ENCODE measurements around the gene MYLK4. TPM values are rescaled to one million over a fixed set of nuclear protein-coding genes. Genes with fewer than 3 reads are reported as not detected.

MYLK4 gene
- total RNA-seq, 2 experiments from 2014 or later: 0.10 to 0.21 TPM

DNA sequence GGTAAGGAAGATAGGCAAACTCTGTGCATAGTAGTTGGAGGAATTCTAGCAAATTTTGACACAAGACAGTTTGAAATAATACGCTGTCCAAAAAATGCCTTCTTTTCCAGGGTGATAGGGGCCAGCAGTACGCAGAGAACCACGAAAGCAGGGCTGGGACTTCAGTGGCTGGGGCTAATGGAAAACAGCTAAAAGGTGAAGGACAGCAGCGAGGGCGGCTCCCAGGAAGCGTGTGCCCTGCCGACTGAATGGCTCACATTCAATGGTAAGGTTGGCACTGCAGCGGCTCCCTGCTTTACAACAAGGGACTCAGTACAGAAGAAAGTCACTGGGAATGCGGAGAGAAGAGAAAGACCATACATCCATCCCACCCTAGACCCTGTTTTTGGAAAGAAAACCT lies 131.1 kb downstream of the MYLK4 start:
- peaks cover 12% of the 10 kb centered on the region for H3K27me3 Mint-ChIP-seq
- no peaks in the 10 kb centered on the region for H3K9me3 Mint-ChIP-seq
- no peaks in the 10 kb centered on the region for H3K4me1 Mint-ChIP-seq
- DNase-seq: no peak
- no peaks in the 10 kb centered on the region for H3K36me3 Mint-ChIP-seq
- no peak overlapping the region for H3K27ac Mint-ChIP-seq
- no peak overlapping the region for H3K4me3 Mint-ChIP-seq

DNA sequence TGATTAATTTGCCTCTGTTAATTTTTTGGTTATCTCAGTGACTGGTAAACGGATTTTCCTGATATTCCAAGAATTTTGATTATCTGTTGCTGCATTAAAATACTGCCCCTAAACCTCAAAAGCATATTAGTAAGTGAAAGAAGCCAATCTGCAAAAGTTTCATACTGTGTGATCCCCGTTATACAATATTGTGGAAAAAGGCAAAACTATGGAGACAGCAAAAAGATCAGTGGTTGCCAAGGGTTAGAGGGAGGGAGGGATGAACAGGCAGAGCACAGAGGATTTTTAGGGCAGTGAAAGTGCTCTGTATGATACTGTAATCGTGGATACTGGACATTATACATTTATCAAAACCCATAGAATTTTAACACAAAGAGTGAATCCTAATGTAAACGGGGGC lies 133.0 kb downstream of the MYLK4 start:
- H3K27ac Mint-ChIP-seq: no peak overlapping the region
- no peak for DNase-seq
- no peaks in the 10 kb centered on the region for H3K4me1 Mint-ChIP-seq
- H3K4me3 Mint-ChIP-seq: no peak overlapping the region
- H3K36me3 Mint-ChIP-seq: no peaks in the 10 kb centered on the region
- peaks cover 16% of the 10 kb centered on the region for H3K27me3 Mint-ChIP-seq
- no peaks in the 10 kb centered on the region for H3K9me3 Mint-ChIP-seq

DNA sequence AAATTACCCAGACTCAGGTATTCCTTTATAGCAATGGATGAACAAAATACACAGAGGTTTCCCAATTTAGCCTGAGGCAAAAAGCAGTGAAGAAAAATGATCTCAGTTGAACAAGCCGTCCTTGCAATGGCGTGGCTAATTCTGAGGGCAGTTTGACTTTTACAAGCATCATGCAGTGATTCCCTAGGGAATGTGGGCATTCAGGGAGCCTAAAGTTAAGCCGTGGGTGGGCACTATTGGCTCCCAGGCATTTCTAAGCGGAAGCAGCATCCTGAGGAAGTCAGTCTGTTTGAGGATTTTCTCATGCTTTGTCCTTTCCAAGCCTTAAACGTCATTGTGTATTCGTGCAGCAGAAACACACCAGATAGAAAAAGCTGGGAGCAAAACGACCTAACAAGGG lies 133.9 kb downstream of the MYLK4 start:
- no peaks in the 10 kb centered on the region for H3K4me1 Mint-ChIP-seq
- no peaks in the 10 kb centered on the region for H3K36me3 Mint-ChIP-seq
- H3K9me3 Mint-ChIP-seq: no peaks in the 10 kb centered on the region
- no peak overlapping the region for H3K27ac Mint-ChIP-seq
- DNase-seq: no peak
- no peak overlapping the region for H3K4me3 Mint-ChIP-seq
- peaks cover 18% of the 10 kb centered on the region for H3K27me3 Mint-ChIP-seq

DNA sequence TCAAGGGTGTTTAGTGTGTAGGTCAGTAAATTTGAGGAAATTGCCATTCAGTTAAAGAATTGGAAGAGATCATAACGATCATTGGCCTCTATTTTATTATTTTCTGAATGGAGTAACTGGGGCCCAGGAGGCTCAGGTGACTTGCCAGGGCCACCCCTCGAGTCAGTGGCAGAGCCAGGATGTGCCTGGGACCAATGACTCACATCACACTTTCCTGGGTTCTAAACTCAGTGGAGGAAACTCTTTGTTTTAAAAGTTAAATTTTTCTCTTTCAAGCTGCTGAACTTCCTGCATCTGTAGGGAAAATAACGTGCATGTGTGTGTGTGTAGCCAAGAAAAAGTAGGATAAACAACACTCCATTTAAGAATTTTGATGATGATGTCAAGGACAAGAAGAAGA lies 135.5 kb downstream of the MYLK4 start:
- peaks cover 18% of the 10 kb centered on the region for H3K27me3 Mint-ChIP-seq
- no peak overlapping the region for H3K4me3 Mint-ChIP-seq
- no peak overlapping the region for H3K27ac Mint-ChIP-seq
- no peaks in the 10 kb centered on the region for H3K4me1 Mint-ChIP-seq
- H3K36me3 Mint-ChIP-seq: no peaks in the 10 kb centered on the region
- H3K9me3 Mint-ChIP-seq: no peaks in the 10 kb centered on the region
- no peak for DNase-seq

DNA sequence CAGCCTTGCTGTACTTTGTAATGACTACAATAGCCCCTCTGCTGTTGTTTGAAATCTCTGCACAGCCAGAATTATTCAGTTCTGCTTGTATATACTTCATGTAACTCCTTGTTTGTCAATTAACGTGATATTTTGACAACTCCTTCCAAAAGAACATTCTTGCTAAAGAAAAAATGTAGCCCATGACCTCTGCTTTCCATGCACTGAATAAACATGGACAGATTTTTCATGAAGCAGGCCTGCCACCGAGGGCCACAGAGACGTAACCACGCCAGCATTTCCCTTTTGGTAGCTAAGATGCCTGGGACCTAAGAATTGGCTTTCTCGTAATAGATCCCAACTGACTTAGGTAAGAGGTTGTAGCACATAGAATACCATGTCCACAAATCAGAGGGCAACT lies 135.9 kb downstream of the MYLK4 start:
- Mint-ChIP-seq H3K27me3 (peaks cover 22% of the 10 kb centered on the region), H3K4me3 (no peak overlapping the region), H3K36me3 (no peaks in the 10 kb centered on the region), H3K4me1 (no peaks in the 10 kb centered on the region), H3K27ac (no peak overlapping the region), H3K9me3 (no peaks in the 10 kb centered on the region)
- DNase-seq: no peak

DNA sequence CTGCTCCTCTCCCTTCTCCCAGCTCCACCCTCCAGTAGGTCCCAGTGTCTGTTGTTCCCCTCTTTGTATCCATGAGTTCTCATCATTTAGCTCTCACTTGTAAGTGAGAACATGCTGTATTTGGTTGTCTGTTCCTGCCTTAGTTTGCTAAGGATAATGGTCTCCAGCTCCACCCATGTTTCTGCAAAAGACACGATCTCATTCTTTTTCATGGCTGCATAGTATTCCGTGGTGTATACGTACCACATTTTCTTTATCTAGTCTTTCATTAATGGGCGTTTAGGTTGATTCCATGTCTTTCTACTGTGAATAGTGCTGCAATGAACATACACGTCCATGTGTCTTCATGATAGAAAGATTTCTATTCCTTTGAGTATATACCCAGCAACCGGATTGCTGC lies 136.6 kb downstream of the MYLK4 start:
- H3K4me3 Mint-ChIP-seq: no peak overlapping the region
- no peaks in the 10 kb centered on the region for H3K9me3 Mint-ChIP-seq
- H3K27ac Mint-ChIP-seq: no peak overlapping the region
- no peaks in the 10 kb centered on the region for H3K4me1 Mint-ChIP-seq
- H3K27me3 Mint-ChIP-seq: peaks cover 18% of the 10 kb centered on the region
- H3K36me3 Mint-ChIP-seq: no peaks in the 10 kb centered on the region
- no peak for DNase-seq

Other genes starting within 250 kb of the MYLK4 start
- gene WRNIP1, start 14.5 kb upstream of the MYLK4 start, total RNA-seq: 10 to 100 TPM; 47.6 to 47.8 TPM
- 10 to 100 TPM; 38.1 to 44.7 TPM for gene SERPINB1, start 90.9 kb upstream of the MYLK4 start, total RNA-seq
- 10 to 100 TPM; 51.3 to 51.4 TPM for gene SERPINB9, start 152.4 kb upstream of the MYLK4 start, total RNA-seq
- gene SERPINB6, start 220.6 kb upstream of the MYLK4 start, total RNA-seq: 10 to 100 TPM; 54.9 to 56.0 TPM
- 10 to 100 TPM; 12.8 to 13.7 TPM for gene NQO2, start 249.0 kb upstream of the MYLK4 start, total RNA-seq